K562 (cell line): ENCODE data around the gene NPR3. TPM values are rescaled to one million over a fixed set of nuclear protein-coding genes. Genes with fewer than 3 reads are reported as not detected.

Source experiments
- ATAC-seq: fragments of 200-7000 bp; cut with Tn5 transposase; 3 replicates; pipeline ENCODE4 v1.9.1; 2020; ENCODE audit warnings: moderate library complexity
- Bru-seq: library from RNA; stranded (reverse); fragments of 400-500 nt; gene quantifications from one replicate; lab custom pipeline; 2021; lab: Mats Ljungman, UMichigan
- BruChase-seq, 2 experiments: library from RNA; stranded (reverse); fragments of 400-500 nt; gene quantifications; one replicate each; lab custom pipeline; 2021; lab: Mats Ljungman, UMichigan
- BruUV-seq: library from RNA; stranded (reverse); fragments of 400-500 nt; replicated peaks from 2 replicates; lab custom pipeline; 2021; lab: Mats Ljungman, UMichigan
- CTCF ChIA-PET: fragments of 300-600 bp; formaldehyde crosslinking; extraction: SDS; loops from one replicate; lab custom pipeline; 2021; ENCODE audit warnings: low intra/inter-chr PET ratio; lab: Yijun Ruan, JAX
- POLR2A ChIA-PET: fragments of 300-600, 350-650 bp; sonication (Branson Sonifier 250); formaldehyde crosslinking; extraction: SDS; loops from one replicate; lab custom pipeline; 2021; ENCODE audit warnings: antibody characterized with exemption, inconsistent platforms; lab: Yijun Ruan, JAX
- DNase-seq, 4 experiments: peaks; one replicate each; pipeline versions ENCODE4 v3.0.0 to v3.0.0-alpha.2; 2011 to 2018; ENCODE audit warnings: low spot score in 3 of 4, mixed read lengths in 3 of 4; ENCODE audit errors: extremely low read depth in 1 of 4
- FAIRE-seq: peaks from 2 replicates; lab custom pipeline; 2011; peaks lifted over from hg19 to GRCh38; lab: Jason Lieb, UNC
- H2AFZ ChIP-seq: 2 replicates; pipeline ENCODE4 v1.6.0; 2011; ENCODE audit warnings: low read depth, low read length, control low read depth, inconsistent platforms
- H3K27ac ChIP-seq: fragments of 200-600 bp; 3 replicates; pipeline ENCODE4 v1.8.0; 2011; ENCODE audit warnings: low read depth, mild to moderate bottlenecking, control low read depth, inconsistent platforms, low read length, moderate library complexity, mixed read lengths; ENCODE audit errors: extremely low read depth
- H3K27me3 ChIP-seq, 2 experiments: fragments of 300-600 bp in 1 of 2; 2 replicates in 1 of 2; 3 replicates in 1 of 2; pipeline versions ENCODE4 v1.6.0 to v1.8.0; 2011; ENCODE audit warnings: inconsistent platforms in 2 of 2, low read length in 2 of 2, mild to moderate bottlenecking in 1 of 2, mixed read lengths in 1 of 2, moderate library complexity in 1 of 2; ENCODE audit not compliant: control insufficient read depth in 2 of 2, insufficient read depth in 2 of 2
- H3K36me3 ChIP-seq: fragments of 300-600 bp; 3 replicates; pipeline ENCODE4 v1.8.0; 2011; ENCODE audit warnings: mild to moderate bottlenecking, low read length, inconsistent platforms; ENCODE audit not compliant: control insufficient read depth, insufficient read depth
- H3K4me1 ChIP-seq, 2 experiments: fragments of 200-600 bp in 1 of 2; replicated peaks in 1 of 2; 2 replicates in 1 of 2; 3 replicates in 1 of 2; pipeline versions ENCODE4 v1.5.1 to v1.8.0; 2011; ENCODE audit warnings: inconsistent platforms in 2 of 2, low read length in 2 of 2, mild to moderate bottlenecking in 1 of 2, mixed read lengths in 1 of 2, moderate library complexity in 1 of 2; ENCODE audit not compliant: control insufficient read depth in 2 of 2, insufficient read depth in 2 of 2
- H3K4me2 ChIP-seq: 2 replicates; pipeline ENCODE4 v1.6.1; 2011; ENCODE audit warnings: low read length, control low read depth, inconsistent platforms, mixed read lengths; ENCODE audit not compliant: insufficient read depth
- H3K4me3 ChIP-seq: fragments of 200-600 bp; sonication (generic), shearing (Covaris generic); 2 replicates; pipeline ENCODE4 v1.5.1; 2016; ENCODE audit warnings: control low read depth, inconsistent platforms
- H3K79me2 ChIP-seq: fragments of 200-600 bp; 3 replicates; pipeline ENCODE4 v1.8.0; 2011; ENCODE audit warnings: low read length, inconsistent platforms; ENCODE audit not compliant: control insufficient read depth, insufficient read depth
- H3K9ac ChIP-seq, 2 experiments: 2 replicates each; pipeline versions ENCODE4 v1.6.0 to v1.6.1; 2011; ENCODE audit warnings: low read depth in 2 of 2, low read length in 2 of 2, control low read depth in 1 of 2, inconsistent platforms in 1 of 2, mild to moderate bottlenecking in 1 of 2, mixed read lengths in 1 of 2; ENCODE audit not compliant: insufficient read depth in 1 of 2
- H3K9me1 ChIP-seq: one replicate; pipeline ENCODE4 v1.6.0; 2011; ENCODE audit warnings: inconsistent platforms, mild to moderate bottlenecking, low read length, moderate library complexity; ENCODE audit not compliant: control insufficient read depth, insufficient read depth
- H3K9me3 ChIP-seq: replicated peaks from 2 replicates; pipeline ENCODE4 v1.5.1; 2011; ENCODE audit warnings: low read depth, low read length, inconsistent platforms; ENCODE audit not compliant: control insufficient read depth, insufficient read depth
- H4K20me1 ChIP-seq: replicated peaks from 2 replicates; pipeline ENCODE4 v1.6.1; 2011; ENCODE audit warnings: low read length, inconsistent platforms, mixed read lengths; ENCODE audit not compliant: control insufficient read depth, insufficient read depth
- ZNF449 ChIP-seq: fragments of 250-450 bp; sonication (Bioruptor Pico); IDR thresholded peaks from 2 replicates; pipeline ENCODE4 v1.8.0; 2022; ENCODE audit warnings: moderate library complexity, mild to moderate bottlenecking, inconsistent platforms
- WGBS: fragments of 100-300 bp; shearing (Covaris generic); methylation state at CpG from one replicate; pipeline ENCODE4 v1.1.6; 2016; ENCODE audit warnings: low coverage, mixed read lengths; ENCODE audit not compliant: insufficient coverage; ENCODE audit errors: missing lambda C conversion rate; 5-methylcytosine and 5-hydroxymethylcytosine counted together
- in situ Hi-C: fragments of 300-500 bp; cut with MboI; formaldehyde crosslinking; loops from 4 replicates; pipeline ENCODE4 v1.15.0; 2018; ENCODE audit warnings: inconsistent platforms, mixed read lengths
- intact Hi-C: fragments of 100-400 bp; cut with micrococcal nuclease; formaldehyde crosslinking; loops from 2 replicates; pipeline ENCODE4 v1.14.2; 2022
- long read RNA-seq, 3 experiments: library from polyadenylated mRNA in 2 of 3; library from RNA in 1 of 3; unstranded in 2 of 3; stranded (forward) in 1 of 3; transcript quantifications; one replicate each; pipeline ENCODE4 v2.0.0, GENCODE V29; 2019 to 2022
- polyA minus RNA-seq, 3 experiments: library from RNA; depleted of rRNA, polyadenylated mRNA; stranded (reverse); fragments of >200 nt; gene quantifications; 2 replicates each; pipeline ENCODE4 v1.2.3, GENCODE V29; 2011
- polyA plus RNA-seq, 8 experiments: library from polyadenylated mRNA; depleted of rRNA in 4 of 8; stranded (reverse) in 5 of 8; unstranded in 3 of 8; fragments of >200 nt; fragmentation: Nextera tagmentation in 2 of 8; fragmentation: Illumina TruSeq in 1 of 8; extraction: Ambion mirVana in 2 of 8; extraction: Trizol in 1 of 8; gene quantifications; 2 replicates each; pipeline versions ENCODE4 v1.2.1 to v1.2.3, GENCODE V29; 2011 to 2014; ENCODE audit warnings: inconsistent platforms in 1 of 8, missing spikeins in 1 of 8
- total RNA-seq, 7 experiments: library from RNA; depleted of rRNA in 6 of 7; stranded (reverse); fragments of >200 nt in 6 of 7; fragmentation: Illumina TruSeq in 2 of 7; extraction: Trizol in 2 of 7; gene quantifications; 2 replicates each; pipeline versions ENCODE4 v1.2.1 to v1.2.3, GENCODE V29; 2011 to 2021; ENCODE audit warnings: low replicate concordance in 1 of 7
- TF ChIP-seq, protein P1 (sequence below), 2 experiments: IDR thresholded peaks; 2 replicates each; pipeline ENCODE4 v1.6.1; 2011; ENCODE audit warnings: borderline replicate concordance in 1 of 2, control low read depth in 1 of 2, low read depth in 1 of 2, low read length in 1 of 2, mild to moderate bottlenecking in 1 of 2, mixed read lengths in 1 of 2, moderate library complexity in 1 of 2; ENCODE audit not compliant: insufficient read depth in 1 of 2, insufficient read length in 1 of 2, poor library complexity in 1 of 2, severe bottlenecking in 1 of 2; ENCODE audit errors: extremely low read depth in 1 of 2
- TF ChIP-seq, protein P2 (sequence below): sonication (generic); formaldehyde crosslinking; IDR thresholded peaks from 2 replicates; pipeline ENCODE4 v1.8.0; 2022; ENCODE audit warnings: missing genetic modification reagents, mild to moderate bottlenecking, borderline replicate concordance

Gene NPR3, protein sequence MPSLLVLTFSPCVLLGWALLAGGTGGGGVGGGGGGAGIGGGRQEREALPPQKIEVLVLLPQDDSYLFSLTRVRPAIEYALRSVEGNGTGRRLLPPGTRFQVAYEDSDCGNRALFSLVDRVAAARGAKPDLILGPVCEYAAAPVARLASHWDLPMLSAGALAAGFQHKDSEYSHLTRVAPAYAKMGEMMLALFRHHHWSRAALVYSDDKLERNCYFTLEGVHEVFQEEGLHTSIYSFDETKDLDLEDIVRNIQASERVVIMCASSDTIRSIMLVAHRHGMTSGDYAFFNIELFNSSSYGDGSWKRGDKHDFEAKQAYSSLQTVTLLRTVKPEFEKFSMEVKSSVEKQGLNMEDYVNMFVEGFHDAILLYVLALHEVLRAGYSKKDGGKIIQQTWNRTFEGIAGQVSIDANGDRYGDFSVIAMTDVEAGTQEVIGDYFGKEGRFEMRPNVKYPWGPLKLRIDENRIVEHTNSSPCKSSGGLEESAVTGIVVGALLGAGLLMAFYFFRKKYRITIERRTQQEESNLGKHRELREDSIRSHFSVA
- total RNA-seq (2011; cell fraction: chromatin; rRNA removed; ENCODE audit: low replicate concordance): 0.14 and 0.42 TPM in 2 replicates
- total RNA-seq (2011; cell fraction: nucleolus; rRNA removed): 0.13 TPM in 1 of 2 replicates, not detected in the other
- total RNA-seq (2011; cell fraction: nucleoplasm; rRNA removed): 0.15 TPM in 1 of 2 replicates, not detected in the other
- total RNA-seq (2014; rRNA removed): 0.05 TPM in 1 of 2 replicates, not detected in the other
- 0.03 and 0.11 TPM in 2 replicates for total RNA-seq (2014; rRNA removed; fragmentation: Illumina TruSeq; extraction: Trizol)
- total RNA-seq (2015; rRNA removed; fragmentation: Illumina TruSeq; extraction: Trizol): 0.04 TPM in 1 of 2 replicates, not detected in the other
- total RNA-seq (2021): 0.04 TPM in 1 of 2 replicates, not detected in the other
- polyA plus RNA-seq (2011; rRNA removed): 0.03 and 0.05 TPM in 2 replicates
- polyA plus RNA-seq (2011; cell fraction: cytosol; rRNA removed): 0.01 TPM in 1 of 2 replicates, not detected in the other
- polyA plus RNA-seq (2011; cell fraction: nucleus; rRNA removed): 0.07 and 0.10 TPM in 2 replicates
- polyA plus RNA-seq (2012): 0.07 and 0.08 TPM in 2 replicates
- polyA plus RNA-seq (2014; fragmentation: Illumina TruSeq; extraction: Trizol): 0.03 TPM in 1 of 2 replicates, not detected in the other
- not detected for polyA plus RNA-seq (2014; fragmentation: Nextera tagmentation; extraction: Ambion mirVana)
- 0.01 TPM in 1 of 2 replicates, not detected in the other for polyA plus RNA-seq (2014; rRNA removed)
- polyA minus RNA-seq (2011; rRNA and poly(A)+ RNA removed): 0.03 and 0.04 TPM in 2 replicates
- polyA minus RNA-seq (2011; cell fraction: cytosol; rRNA and poly(A)+ RNA removed): not detected in 2 replicates
- polyA minus RNA-seq (2011; cell fraction: nucleus; rRNA and poly(A)+ RNA removed): 0.13 and 0.22 TPM in 2 replicates
- Bru-seq, nascent RNA: percentile 14 among the genes with signal in this experiment
- BruChase-seq, experiment 1, labeled RNA remaining after a 2-hour chase: percentile 39 among the genes with signal in this experiment
- BruChase-seq, experiment 2, labeled RNA remaining after a 6-hour chase: percentile 36 among the genes with signal in this experiment
- long read RNA-seq, experiment 1: 0 reads
- long read RNA-seq, experiment 2: 0 reads
- long read RNA-seq, experiment 3: 0 reads

- no peaks in the 10 kb centered on the region for H3K36me3 ChIP-seq
- H2AFZ ChIP-seq: peak within 1 kb of the TSS; percentile 73
- no TSS peak for BruUV-seq
- H3K9ac ChIP-seq: peak within 1 kb of the TSS in 1 of 2 experiments; percentile 60; a peak in 1 of 4 replicates
- no peaks in the 10 kb centered on the region for H4K20me1 ChIP-seq
- peak within 1 kb of the TSS; percentile 77 for H3K4me2 ChIP-seq
- CTCF ChIA-PET: interaction anchor here (0.6 kb wide), 1 partner anchor 712 kb away, joined by 3 read pairs; no protein-coding TSS in a partner anchor
- no peak for FAIRE-seq
- TF ChIP-seq, protein P1, sequence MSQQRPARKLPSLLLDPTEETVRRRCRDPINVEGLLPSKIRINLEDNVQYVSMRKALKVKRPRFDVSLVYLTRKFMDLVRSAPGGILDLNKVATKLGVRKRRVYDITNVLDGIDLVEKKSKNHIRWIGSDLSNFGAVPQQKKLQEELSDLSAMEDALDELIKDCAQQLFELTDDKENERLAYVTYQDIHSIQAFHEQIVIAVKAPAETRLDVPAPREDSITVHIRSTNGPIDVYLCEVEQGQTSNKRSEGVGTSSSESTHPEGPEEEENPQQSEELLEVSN (IDR thresholded peaks at IDR 0.05; ENCODE audit: borderline replicate concordance in 1 of 2, extremely low read depth in 1 of 2, insufficient read depth in 1 of 2, insufficient read length in 1 of 2, low read depth in 1 of 2, low read length in 1 of 2, poor library complexity in 1 of 2, severe bottlenecking in 1 of 2): peak in 1 of 2 experiments; percentile 9
- no peak for TF ChIP-seq ZNF449 (CRISPR knock-in tag)
- TF ChIP-seq, protein P2, sequence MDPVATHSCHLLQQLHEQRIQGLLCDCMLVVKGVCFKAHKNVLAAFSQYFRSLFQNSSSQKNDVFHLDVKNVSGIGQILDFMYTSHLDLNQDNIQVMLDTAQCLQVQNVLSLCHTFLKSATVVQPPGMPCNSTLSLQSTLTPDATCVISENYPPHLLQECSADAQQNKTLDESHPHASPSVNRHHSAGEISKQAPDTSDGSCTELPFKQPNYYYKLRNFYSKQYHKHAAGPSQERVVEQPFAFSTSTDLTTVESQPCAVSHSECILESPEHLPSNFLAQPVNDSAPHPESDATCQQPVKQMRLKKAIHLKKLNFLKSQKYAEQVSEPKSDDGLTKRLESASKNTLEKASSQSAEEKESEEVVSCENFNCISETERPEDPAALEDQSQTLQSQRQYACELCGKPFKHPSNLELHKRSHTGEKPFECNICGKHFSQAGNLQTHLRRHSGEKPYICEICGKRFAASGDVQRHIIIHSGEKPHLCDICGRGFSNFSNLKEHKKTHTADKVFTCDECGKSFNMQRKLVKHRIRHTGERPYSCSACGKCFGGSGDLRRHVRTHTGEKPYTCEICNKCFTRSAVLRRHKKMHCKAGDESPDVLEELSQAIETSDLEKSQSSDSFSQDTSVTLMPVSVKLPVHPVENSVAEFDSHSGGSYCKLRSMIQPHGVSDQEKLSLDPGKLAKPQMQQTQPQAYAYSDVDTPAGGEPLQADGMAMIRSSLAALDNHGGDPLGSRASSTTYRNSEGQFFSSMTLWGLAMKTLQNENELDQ: no peak
- TF ChIP-seq, all 486 proteins: peak for 1
- DNase-seq: no peak
- WGBS: 12% methylated on average over 39 of the region's 55 CpGs
- H3K9me1 ChIP-seq: no peaks in the 10 kb centered on the region
- peak; percentile 44 for ATAC-seq
- H3K27me3 ChIP-seq: peaks cover 17 to 47% of the 10 kb centered on the region in 2 experiments
- peak within 1 kb of the TSS; percentile 27 for H3K4me3 ChIP-seq
- H3K9me3 ChIP-seq: no peaks in the 10 kb centered on the region
- peaks cover 0 to 27% of the 10 kb centered on the region in 2 experiments; a peak in 2 of 5 replicates for H3K4me1 ChIP-seq
- POLR2A ChIA-PET: no interaction called here
- H3K27ac ChIP-seq: no peak within 1 kb of the TSS
- H3K79me2 ChIP-seq: no peaks in the 10 kb centered on the region
- intact Hi-C loops (no loop called here), in situ Hi-C loops (no loop called here)
These were observed at the start of gene NPR3 for GRCh38 chr5:32710550-32711361. NPR3 (plus strand) TSS chr5:32711321; CDS start chr5:32711777, 456 bp downstream.
